GM23248 (cell line): Measurements from ENCODE around the gene PODXL. TPM values are rescaled to one million over a fixed set of nuclear protein-coding genes. Genes with fewer than 3 reads are reported as not detected.

Experiments
- DNase-seq: peaks from one replicate; pipeline ENCODE4 v3.0.0-alpha.2; 2015
- H2AFZ ChIP-seq: fragments of 200-600 bp; sonication (generic); 2 replicates; pipeline ENCODE4 v1.6.1; 2016; ENCODE audit warnings: antibody characterized with exemption
- H3F3A ChIP-seq: fragments of 200-600 bp; sonication (generic); 2 replicates; pipeline ENCODE4 v1.6.1; 2016; ENCODE audit warnings: mild to moderate bottlenecking, antibody characterized with exemption, mixed run types; ENCODE audit not compliant: insufficient read depth
- H3K27ac ChIP-seq: fragments of 200-600 bp; sonication (generic); 2 replicates; pipeline ENCODE4 v1.5.1; 2016; ENCODE audit warnings: mild to moderate bottlenecking
- H3K27me3 ChIP-seq: fragments of 200-600 bp; sonication (generic); replicated peaks from 2 replicates; pipeline ENCODE4 v1.6.1; 2016; ENCODE audit warnings: mild to moderate bottlenecking; ENCODE audit not compliant: insufficient read depth
- H3K36me3 ChIP-seq: fragments of 200-600 bp; sonication (generic); 2 replicates; pipeline ENCODE4 v1.6.1; 2016; ENCODE audit warnings: low read depth, mild to moderate bottlenecking
- H3K4me1 ChIP-seq: fragments of 200-600 bp; sonication (generic); 2 replicates; pipeline ENCODE4 v1.6.1; 2016; ENCODE audit warnings: mild to moderate bottlenecking; ENCODE audit not compliant: insufficient read depth
- H3K4me2 ChIP-seq: fragments of 200-600 bp; sonication (generic); one replicate; pipeline ENCODE4 v1.6.1; 2016; ENCODE audit warnings: mild to moderate bottlenecking; ENCODE audit not compliant: unreplicated experiment
- H3K4me3 ChIP-seq: fragments of 200-600 bp; sonication (generic); 2 replicates; pipeline ENCODE4 v1.5.1; 2016; ENCODE audit warnings: mild to moderate bottlenecking
- H3K79me2 ChIP-seq: fragments of 200-600 bp; sonication (generic); 2 replicates; pipeline ENCODE4 v1.6.1; 2016; ENCODE audit warnings: mild to moderate bottlenecking; ENCODE audit not compliant: insufficient read depth
- H3K9ac ChIP-seq: fragments of 200-600 bp; sonication (generic); 2 replicates; pipeline ENCODE4 v1.6.1; 2016; ENCODE audit warnings: mild to moderate bottlenecking
- H3K9me2 ChIP-seq: fragments of 200-600 bp; sonication (generic); 2 replicates; pipeline ENCODE4 v1.6.1; 2016; ENCODE audit warnings: mixed run types, mild to moderate bottlenecking, moderate library complexity; ENCODE audit not compliant: insufficient read depth
- H3K9me3 ChIP-seq: fragments of 200-600 bp; sonication (generic); one replicate; pipeline ENCODE4 v1.6.1; 2017; ENCODE audit warnings: low read depth
- H4K20me1 ChIP-seq: fragments of 200-600 bp; sonication (generic); 2 replicates; pipeline ENCODE4 v1.6.0; 2016; ENCODE audit not compliant: insufficient read depth
- EZH2 ChIP-seq: fragments of 200-600 bp; sonication (generic); IDR thresholded peaks from 2 replicates; pipeline ENCODE4 v1.6.1; 2018; ENCODE audit warnings: antibody characterized with exemption, mild to moderate bottlenecking; ENCODE audit not compliant: insufficient read depth, poor library complexity, severe bottlenecking
- EZH2phosphoT487 ChIP-seq: fragments of 200-600 bp; sonication (generic); IDR thresholded peaks from 2 replicates; pipeline ENCODE4 v1.6.1; 2018; ENCODE audit warnings: antibody characterized with exemption, moderate library complexity, mild to moderate bottlenecking, low read depth; ENCODE audit not compliant: insufficient read depth
- WGBS, 2 experiments: methylation state at CpG; one replicate each; pipeline ENCODE4 v1.1.6; 2015 to 2017; ENCODE audit warnings: low lambda C conversion rate in 2 of 2, low coverage in 1 of 2; ENCODE audit errors: missing lambda C conversion rate in 2 of 2; 5-methylcytosine and 5-hydroxymethylcytosine counted together
- in situ Hi-C: fragments of 300-500 bp; cut with MboI; formaldehyde crosslinking; loops from 2 replicates; pipeline ENCODE4 v1.15.0; 2020
- polyA plus RNA-seq: library from polyadenylated mRNA; unstranded; fragments of >200 nt; fragmentation: Nextera tagmentation; extraction: Ambion mirVana; gene quantifications from 2 replicates; pipeline ENCODE4 v1.2.1, GENCODE V29; 2016
- total RNA-seq: library from RNA; depleted of rRNA; stranded (reverse); fragments of >200 nt; shearing (Covaris generic); gene quantifications from 2 replicates; pipeline ENCODE4 v1.2.3, GENCODE V29; 2014

The PODXL gene
- total and polyA plus RNA-seq, 2 experiments from 2014 or later = 33.6 to 50.1 TPM

DNA sequence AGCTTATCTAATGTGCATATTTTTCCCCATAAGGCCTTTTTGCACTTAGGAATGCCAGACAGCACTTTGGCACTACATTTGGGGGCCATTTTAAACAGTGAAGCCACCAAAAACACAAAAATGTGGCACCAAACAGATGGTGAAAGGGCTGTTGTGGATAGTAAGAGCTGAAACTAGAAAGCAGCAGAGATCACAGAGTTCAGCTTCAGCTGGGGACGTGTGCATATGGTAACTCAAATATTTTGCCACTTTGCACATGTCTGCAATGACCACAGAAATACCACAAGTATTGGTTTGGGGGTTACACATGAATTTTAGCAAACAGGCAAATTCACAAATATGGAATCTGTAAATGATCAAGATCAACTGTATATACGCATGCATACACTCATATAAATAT, 72.8 kb downstream of the PODXL start:
- H3K4me3 ChIP-seq = no peak overlapping the region
- H3K9ac ChIP-seq = no peak overlapping the region
- no peak overlapping the region for H2AFZ ChIP-seq
- H3K79me2 ChIP-seq = no peaks in the 10 kb centered on the region
- peaks cover 44% of the 10 kb centered on the region for H3F3A ChIP-seq
- no peaks in the 10 kb centered on the region for H3K9me3 ChIP-seq
- no peaks in the 10 kb centered on the region for H4K20me1 ChIP-seq
- 96 to 100% methylated on average over 2 of the region's 2 CpGs for WGBS, 2 experiments
- H3K36me3 ChIP-seq = peaks cover 5% of the 10 kb centered on the region; the same call in 1 of the 2 replicates
- H3K4me1 ChIP-seq = peaks cover 16% of the 10 kb centered on the region
- H3K4me2 ChIP-seq = no peak overlapping the region
- H3K27me3 ChIP-seq = no peaks in the 10 kb centered on the region
- in situ Hi-C loops = no loop called here
- H3K9me2 ChIP-seq = no peaks in the 10 kb centered on the region
- no peak overlapping the region for H3K27ac ChIP-seq
- TF ChIP-seq EZH2 = no peak
- no peak for TF ChIP-seq EZH2phosphoT487
- DNase-seq = no peak

DNA sequence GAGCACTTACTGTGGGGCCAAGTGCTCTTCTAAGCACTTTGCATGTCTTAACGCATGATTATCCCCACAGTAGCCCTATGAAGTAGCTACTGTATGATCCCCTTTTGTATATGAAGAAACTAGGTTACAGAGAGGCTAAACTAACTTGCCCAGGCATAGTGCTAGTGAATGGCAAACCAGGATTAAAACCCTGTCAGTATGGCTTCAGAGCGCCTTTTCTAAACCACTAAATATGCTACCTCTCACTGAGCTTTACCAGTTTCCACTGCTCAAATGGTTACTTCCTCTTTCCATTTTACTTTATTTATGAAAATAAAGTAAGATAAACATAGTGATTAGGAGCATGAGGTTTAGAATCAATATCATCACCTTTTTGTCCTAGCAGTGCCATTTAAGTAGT, 73.6 kb downstream of the PODXL start:
- peaks cover 41% of the 10 kb centered on the region; the same call in 1 of the 2 replicates for H3F3A ChIP-seq
- no peaks in the 10 kb centered on the region for H4K20me1 ChIP-seq
- DNase-seq = no peak
- no peak overlapping the region for H3K4me3 ChIP-seq
- H3K9me2 ChIP-seq = no peaks in the 10 kb centered on the region
- peaks cover 5% of the 10 kb centered on the region; the same call in 1 of the 2 replicates for H3K36me3 ChIP-seq
- no peak overlapping the region for H3K27ac ChIP-seq
- peaks cover 16% of the 10 kb centered on the region for H3K4me1 ChIP-seq
- H3K27me3 ChIP-seq = no peaks in the 10 kb centered on the region
- no peak overlapping the region for H3K9ac ChIP-seq
- in situ Hi-C loops = no loop called here
- H3K9me3 ChIP-seq = no peaks in the 10 kb centered on the region
- H3K4me2 ChIP-seq = no peak overlapping the region
- H2AFZ ChIP-seq = no peak overlapping the region
- TF ChIP-seq EZH2phosphoT487 (no peak), EZH2 (no peak)
- no peaks in the 10 kb centered on the region for H3K79me2 ChIP-seq
- 96 to 100% methylated on average over 2 of the region's 2 CpGs for WGBS, 2 experiments

GRCh38 chr7:131480384-131481315, 75.8 kb downstream of the PODXL start:
- Histone ChIP-seq H3K4me3 (no peak overlapping the region), H3K9me2 (no peaks in the 10 kb centered on the region), H3F3A (peaks cover 26% of the 10 kb centered on the region; the same call in 1 of the 2 replicates), H2AFZ (no peak overlapping the region), H3K9me3 (no peaks in the 10 kb centered on the region), H3K27me3 (no peaks in the 10 kb centered on the region), H3K4me1 (peaks cover 16% of the 10 kb centered on the region), H3K27ac (peak overlapping the region; percentile 9; the same call in 1 of the 2 replicates), H3K36me3 (peaks cover 5% of the 10 kb centered on the region; the same call in 1 of the 2 replicates), H3K9ac (no peak overlapping the region), H4K20me1 (no peaks in the 10 kb centered on the region), H3K79me2 (no peaks in the 10 kb centered on the region), H3K4me2 (peak overlapping the region; percentile 42)
- in situ Hi-C loops = no loop called here
- WGBS, 2 experiments = 73 to 75% methylated on average over 4 of the region's 4 CpGs
- TF ChIP-seq EZH2phosphoT487 (no peak), EZH2 (no peak)
- DNase-seq = no peak

DNA sequence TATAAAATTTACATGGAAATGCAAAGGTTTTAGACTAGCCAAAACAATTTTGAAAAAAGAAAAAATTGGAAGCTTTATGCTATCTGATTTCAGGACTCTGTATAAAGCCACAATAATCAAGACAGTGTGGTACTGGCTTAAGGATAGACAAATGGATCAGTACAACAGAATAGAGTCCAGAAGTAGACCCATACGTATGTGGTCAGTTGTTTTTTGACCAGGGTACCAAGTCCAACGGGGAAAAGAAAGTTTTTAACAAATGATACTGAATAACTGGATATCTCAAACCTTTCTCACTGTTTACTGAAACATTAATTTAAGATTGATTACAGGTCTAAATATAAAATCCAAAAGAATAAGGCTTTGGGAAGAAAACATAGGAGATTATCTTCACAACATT, 79.7 kb downstream of the PODXL start:
- no peak for DNase-seq
- Histone ChIP-seq H4K20me1 (no peaks in the 10 kb centered on the region), H3K27me3 (no peaks in the 10 kb centered on the region), H3K27ac (no peak overlapping the region), H3K4me3 (no peak overlapping the region), H3K9me3 (no peaks in the 10 kb centered on the region), H2AFZ (no peak overlapping the region), H3K79me2 (no peaks in the 10 kb centered on the region), H3K4me2 (no peak overlapping the region), H3K36me3 (peaks cover 23% of the 10 kb centered on the region), H3K9ac (no peak overlapping the region), H3K9me2 (no peaks in the 10 kb centered on the region), H3F3A (peaks cover 11% of the 10 kb centered on the region; the same call in 1 of the 2 replicates), H3K4me1 (peaks cover 16% of the 10 kb centered on the region)
- in situ Hi-C loops = no loop called here
- TF ChIP-seq EZH2phosphoT487 (no peak), EZH2 (no peak)
- WGBS, 2 experiments = 97 to 98% methylated on average over 2 of the region's 2 CpGs
